B cell (primary cell): Measurements from ENCODE around the gene SLC6A18. TPM values are rescaled to one million over a fixed set of nuclear protein-coding genes. Genes with fewer than 3 reads are reported as not detected.

Source experiments
- ATAC-seq: fragments of 200-7000 bp; cut with Tn5 transposase; one replicate; pipeline ENCODE4 v1.10.0; 2021; ENCODE audit warnings: low read depth, mild to moderate bottlenecking, moderate number of reproducible peaks, moderate library complexity
- CTCF ChIA-PET: fragments of 350-600 bp; sonication (Branson Sonifier 250); formaldehyde crosslinking; loops from one replicate; lab custom pipeline; 2021; ENCODE audit warnings: antibody characterized with exemption, inconsistent platforms; lab: Charles Lee
- POLR2A ChIA-PET: fragments of 350-600 bp; sonication (Branson Sonifier 250); formaldehyde crosslinking; loops from one replicate; lab custom pipeline; 2021; ENCODE audit warnings: antibody characterized with exemption; lab: Charles Lee
- DNase-seq: peaks from one replicate; pipeline ENCODE4 v3.0.0; 2013
- H2AFZ ChIP-seq: 2 replicates; pipeline ENCODE4 v1.6.1; 2012; ENCODE audit warnings: mild to moderate bottlenecking, low read depth, low read length; ENCODE audit not compliant: insufficient read depth, poor library complexity, severe bottlenecking
- H3K27ac ChIP-seq, 2 donors: 1 replicate in 1 of 2; 2 replicates in 1 of 2; pipeline ENCODE4 v1.5.1; 2012 to 2013; ENCODE audit warnings: low read length in 2 of 2, mild to moderate bottlenecking in 2 of 2, moderate library complexity in 1 of 2
- H3K27me3 ChIP-seq, 4 experiments: fragments of 200-600 bp in 1 of 4; sonication (generic) in 1 of 4; replicated peaks in 1 of 4; 1 replicate in 2 of 4; 2 replicates in 2 of 4; pipeline versions ENCODE4 v1.6.1 to v1.7.0; 2013 to 2016; ENCODE audit warnings: low read length in 3 of 4, mild to moderate bottlenecking in 2 of 4, mixed read lengths in 1 of 4, moderate library complexity in 1 of 4; ENCODE audit not compliant: insufficient read depth in 4 of 4, control insufficient read depth in 3 of 4; ENCODE audit errors: control extremely low read depth in 1 of 4
- H3K36me3 ChIP-seq, 2 experiments: replicated peaks in 1 of 2; 1 replicate in 1 of 2; 2 replicates in 1 of 2; pipeline versions ENCODE4 v1.6.1 to v1.7.1; 2013; ENCODE audit warnings: low read length in 1 of 2; ENCODE audit not compliant: insufficient read depth in 2 of 2, control insufficient read depth in 1 of 2; ENCODE audit errors: control extremely low read depth in 1 of 2, extremely low read depth in 1 of 2
- H3K4me1 ChIP-seq, 2 donors: fragments of 200-600 bp in 1 of 2; sonication (generic) in 1 of 2; 1 replicate in 1 of 2; 2 replicates in 1 of 2; pipeline versions ENCODE4 v1.5.1 to v1.6.1; 2013 to 2017; ENCODE audit warnings: low read length in 2 of 2; ENCODE audit not compliant: control insufficient read depth in 2 of 2, insufficient read depth in 2 of 2
- H3K4me2 ChIP-seq: replicated peaks from 2 replicates; pipeline ENCODE3; 2012; ENCODE audit warnings: mild to moderate bottlenecking, low read depth, low read length; ENCODE audit not compliant: poor library complexity, severe bottlenecking
- H3K4me3 ChIP-seq, 5 experiments: fragments of 200-600 bp in 1 of 5; sonication (generic) in 1 of 5; 1 replicate in 3 of 5; 2 replicates in 2 of 5; pipeline versions ENCODE4 v1.5.1 to v1.7.0; 2011 to 2016; ENCODE audit warnings: low read length in 4 of 5, mild to moderate bottlenecking in 4 of 5, low read depth in 2 of 5, control low read depth in 1 of 5, moderate library complexity in 1 of 5; ENCODE audit not compliant: insufficient read depth in 1 of 5; ENCODE audit errors: control extremely low read depth in 1 of 5, extremely low read depth in 1 of 5
- H3K79me2 ChIP-seq: fragments of 200-600 bp; sonication (generic); one replicate; pipeline ENCODE4 v1.6.0; 2016; ENCODE audit warnings: low read length; ENCODE audit not compliant: control insufficient read depth, insufficient read depth
- H3K9ac ChIP-seq: fragments of 200-600 bp; sonication (generic); 2 replicates; pipeline ENCODE4 v1.6.1; 2017; ENCODE audit warnings: mild to moderate bottlenecking, low read length, moderate library complexity
- H3K9me3 ChIP-seq, 3 donors: one replicate each; pipeline versions ENCODE4 v1.6.1 to v1.7.1; 2013; ENCODE audit warnings: low read length in 2 of 3; ENCODE audit not compliant: control insufficient read depth in 2 of 3, insufficient read depth in 1 of 3; ENCODE audit errors: control extremely low read depth in 1 of 3
- H4K20me1 ChIP-seq: 2 replicates; pipeline ENCODE4 v1.6.0; 2012; ENCODE audit warnings: mild to moderate bottlenecking, low read length; ENCODE audit not compliant: insufficient read depth, control insufficient read depth, poor library complexity, severe bottlenecking
- H3K27ac Mint-ChIP-seq: one replicate; pipeline ENCODE4 v1.8.0; 2021; ENCODE audit warnings: mixed read lengths
- H3K27me3 Mint-ChIP-seq: one replicate; pipeline ENCODE4 v1.8.0; 2021; ENCODE audit warnings: mixed read lengths
- H3K4me1 Mint-ChIP-seq: one replicate; pipeline ENCODE4 v1.8.0; 2021; ENCODE audit warnings: mixed read lengths
- H3K4me3 Mint-ChIP-seq: one replicate; pipeline ENCODE4 v1.8.0; 2021; ENCODE audit warnings: mixed read lengths
- H3K9me3 Mint-ChIP-seq: one replicate; pipeline ENCODE4 v1.8.0; 2022; ENCODE audit warnings: mixed read lengths; ENCODE audit not compliant: insufficient read depth
- EZH2 ChIP-seq: IDR thresholded peaks from 2 replicates; pipeline ENCODE4 v1.6.1; 2012; ENCODE audit warnings: borderline replicate concordance, low read depth, mild to moderate bottlenecking, moderate library complexity, low read length; ENCODE audit not compliant: insufficient read depth, poor library complexity, severe bottlenecking
- WGBS: methylation state at CpG from one replicate; pipeline ENCODE4 v1.1.5; 2013; ENCODE audit warnings: missing lambda C conversion rate; ENCODE audit not compliant: insufficient coverage; 5-methylcytosine and 5-hydroxymethylcytosine counted together
- intact Hi-C: fragments of 100-400 bp; cut with micrococcal nuclease; formaldehyde crosslinking; loops from one replicate; pipeline ENCODE4 v1.10.0; 2022
- polyA plus RNA-seq: library from polyadenylated mRNA; depleted of rRNA; stranded (reverse); fragments of >200 nt; gene quantifications from 2 replicates; pipeline ENCODE4 v1.2.3, GENCODE V29; 2012
- total RNA-seq, 2 donors: library from RNA; stranded (reverse); fragments of 120-200 nt in 1 of 2; gene quantifications; 1 replicate in 1 of 2; 2 replicates in 1 of 2; pipeline versions ENCODE4 v1.2.3 to v1.2.4, GENCODE V29; 2013 to 2022
- TF ChIP-seq, protein P1 (sequence below): fragments of 200-600 bp; IDR thresholded peaks from one replicate; pipeline ENCODE4 v1.8.0; 2022; ENCODE audit warnings: antibody characterized with exemption, mild to moderate bottlenecking

The SLC6A18 gene
- total and polyA plus RNA-seq, 2 donors (not counting 1 experiment from before 2014, with no cell fraction given), result not detected

- DNase-seq (no peak), ATAC-seq (no peak)
- Mint-ChIP-seq H3K4me1 (no peaks in the 10 kb centered on the region), H3K4me3 (no peak overlapping the region), H3K27ac (no peak overlapping the region), H3K27me3 (peaks cover 8% of the 10 kb centered on the region), H3K9me3 (no peaks in the 10 kb centered on the region)
- Histone ChIP-seq H3K27ac (no peak overlapping the region), H3K9me3 (no peaks in the 10 kb centered on the region), H4K20me1 (no peaks in the 10 kb centered on the region), H3K79me2 (no peaks in the 10 kb centered on the region), H3K4me2 (no peak overlapping the region), H3K4me3 (no peak overlapping the region), H3K36me3 (no peaks in the 10 kb centered on the region), H3K4me1 (no peaks in the 10 kb centered on the region), H3K27me3 (peaks cover 0 to under 1% (median 0%) of the 10 kb centered on the region in 4 experiments), H2AFZ (no peak overlapping the region), H3K9ac (no peak overlapping the region)
- CTCF ChIA-PET, result no interaction called here
- POLR2A ChIA-PET, result no interaction called here
- TF ChIP-seq, protein P1, sequence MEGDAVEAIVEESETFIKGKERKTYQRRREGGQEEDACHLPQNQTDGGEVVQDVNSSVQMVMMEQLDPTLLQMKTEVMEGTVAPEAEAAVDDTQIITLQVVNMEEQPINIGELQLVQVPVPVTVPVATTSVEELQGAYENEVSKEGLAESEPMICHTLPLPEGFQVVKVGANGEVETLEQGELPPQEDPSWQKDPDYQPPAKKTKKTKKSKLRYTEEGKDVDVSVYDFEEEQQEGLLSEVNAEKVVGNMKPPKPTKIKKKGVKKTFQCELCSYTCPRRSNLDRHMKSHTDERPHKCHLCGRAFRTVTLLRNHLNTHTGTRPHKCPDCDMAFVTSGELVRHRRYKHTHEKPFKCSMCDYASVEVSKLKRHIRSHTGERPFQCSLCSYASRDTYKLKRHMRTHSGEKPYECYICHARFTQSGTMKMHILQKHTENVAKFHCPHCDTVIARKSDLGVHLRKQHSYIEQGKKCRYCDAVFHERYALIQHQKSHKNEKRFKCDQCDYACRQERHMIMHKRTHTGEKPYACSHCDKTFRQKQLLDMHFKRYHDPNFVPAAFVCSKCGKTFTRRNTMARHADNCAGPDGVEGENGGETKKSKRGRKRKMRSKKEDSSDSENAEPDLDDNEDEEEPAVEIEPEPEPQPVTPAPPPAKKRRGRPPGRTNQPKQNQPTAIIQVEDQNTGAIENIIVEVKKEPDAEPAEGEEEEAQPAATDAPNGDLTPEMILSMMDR, result no peak
- no peak for TF ChIP-seq EZH2
- 47% methylated on average over 15 of the region's 18 CpGs for WGBS
- intact Hi-C loops, result no loop called here
Measured at GRCh38 chr5:1204693-1205242, 20.4 kb upstream of the SLC6A18 start.

DNA sequence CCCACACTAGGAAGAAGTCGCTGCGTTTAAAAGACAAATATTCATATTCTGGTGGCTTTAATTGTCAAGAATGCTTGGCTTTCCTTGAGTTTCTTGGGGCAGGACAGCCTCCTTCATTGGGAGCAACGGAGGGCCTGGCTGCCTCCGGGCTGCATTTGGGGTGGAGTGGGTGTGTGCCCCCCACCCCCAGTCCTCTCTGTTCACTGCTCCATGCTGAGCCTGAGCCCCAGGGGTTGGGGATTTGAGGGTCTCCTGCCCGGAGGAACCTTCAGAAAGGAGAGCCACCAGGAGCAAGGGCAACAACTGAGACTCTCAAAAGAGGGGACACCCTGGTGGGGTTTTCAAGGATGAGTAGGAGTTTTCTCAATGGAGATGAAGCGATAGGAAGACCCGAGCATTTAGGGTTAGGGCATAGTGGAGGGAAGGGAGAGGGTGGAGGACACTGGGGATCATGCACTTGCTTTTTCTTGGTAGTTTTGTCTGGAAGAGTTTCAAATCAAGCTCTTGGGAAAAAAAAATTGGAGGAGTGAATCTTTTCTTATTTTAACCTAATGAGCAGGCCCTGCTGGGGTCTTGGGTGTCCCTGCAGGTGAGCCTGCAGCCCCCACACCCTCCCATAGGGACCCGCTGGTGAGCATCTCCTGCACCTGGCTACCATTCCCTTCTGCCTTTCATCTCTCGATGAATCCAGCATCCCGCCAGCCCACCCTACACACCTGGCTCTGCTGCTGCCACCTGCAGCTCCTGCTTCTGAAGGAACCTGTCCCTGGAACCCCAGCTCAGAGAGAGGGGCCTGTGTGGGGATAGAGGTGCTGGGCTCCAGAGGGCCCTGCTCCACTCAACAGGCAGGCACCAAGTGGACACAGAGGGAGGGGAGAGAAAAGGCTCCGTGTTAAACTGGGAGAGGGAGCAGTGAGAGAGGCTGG, 19.7 kb upstream of the SLC6A18 start:
- WGBS, result 94% methylated on average over 6 of the region's 11 CpGs
- Histone ChIP-seq H3K4me2 (no peak overlapping the region), H2AFZ (no peak overlapping the region), H3K4me3 (no peak overlapping the region), H3K9me3 (no peaks in the 10 kb centered on the region), H4K20me1 (no peaks in the 10 kb centered on the region), H3K4me1 (no peaks in the 10 kb centered on the region), H3K36me3 (no peaks in the 10 kb centered on the region), H3K27ac (no peak overlapping the region), H3K9ac (no peak overlapping the region), H3K27me3 (no peaks in the 10 kb centered on the region), H3K79me2 (no peaks in the 10 kb centered on the region)
- ATAC-seq, result no peak
- Mint-ChIP-seq H3K4me3 (no peak overlapping the region), H3K9me3 (no peaks in the 10 kb centered on the region), H3K27ac (no peak overlapping the region), H3K4me1 (no peaks in the 10 kb centered on the region), H3K27me3 (peaks cover 8% of the 10 kb centered on the region)
- ChIA-PET POLR2A (no interaction called here), CTCF (no interaction called here)
- DNase-seq, result no peak
- intact Hi-C loops, result no loop called here
- TF ChIP-seq EZH2, result no peak
